HG02763 (cell line): ENCODE data around the gene USP35.

Experiments used
- ATAC-seq: cut with Tn5 transposase; IDR thresholded peaks from one replicate; pipeline ENCODE4 v1.9.1; 2021; ENCODE audit warnings: mild to moderate bottlenecking, moderate library complexity; ENCODE audit not compliant: unreplicated experiment

The USP35 gene

GRCh38 chr11:78188286-78189173, at the start of gene USP35, which contains the start of gene KCTD21:
TSS of gene USP35 (plus strand) at chr11:78188919. CDS start at chr11:78196246, 7,327 bp downstream.
TSS of gene KCTD21 (minus strand) at chr11:78188626. CDS start at chr11:78174554, 14,072 bp downstream.
- ATAC-seq: peak; percentile 95

- peak; percentile 93 for ATAC-seq
Measured at GRCh38 chr11:78139422-78140391, 49.0 kb upstream of the USP35 start, which contains the start of gene ALG8. TSS of gene ALG8 (minus strand) at chr11:78139626. CDS start at chr11:78139588, 38 bp downstream.

GRCh38 chr11:78140392-78141077, 48.2 kb upstream of the USP35 start:
- no peak for ATAC-seq

GRCh38 chr11:78145511-78146025, 43.2 kb upstream of the USP35 start:
- ATAC-seq: no peak

GRCh38 chr11:78147807-78148206, 40.9 kb upstream of the USP35 start:
- ATAC-seq: no peak

GRCh38 chr11:78149646-78150045, 39.1 kb upstream of the USP35 start:
- ATAC-seq: no peak

GRCh38 chr11:78150346-78150745, 38.4 kb upstream of the USP35 start:
- ATAC-seq: no peak

- ATAC-seq: no peak
Measured at GRCh38 chr11:78150754-78151153, 38.0 kb upstream of the USP35 start.

- no peak for ATAC-seq
Measured at GRCh38 chr11:78151804-78152203, 36.9 kb upstream of the USP35 start.

- no peak for ATAC-seq
Measured at GRCh38 chr11:78156127-78156844, 32.4 kb upstream of the USP35 start.

GRCh38 chr11:78158987-78159652, 29.6 kb upstream of the USP35 start:
- no peak for ATAC-seq

- ATAC-seq: no peak
Measured at GRCh38 chr11:78160557-78160956, 28.2 kb upstream of the USP35 start.

- no peak for ATAC-seq
Measured at GRCh38 chr11:78161346-78161745, 27.4 kb upstream of the USP35 start.

- no peak for ATAC-seq
Measured at GRCh38 chr11:78161962-78162371, 26.8 kb upstream of the USP35 start.

- ATAC-seq: no peak
Measured at GRCh38 chr11:78163828-78164227, 24.9 kb upstream of the USP35 start.

- ATAC-seq: no peak
Measured at GRCh38 chr11:78164471-78164870, 24.2 kb upstream of the USP35 start.

- ATAC-seq: no peak
Measured at GRCh38 chr11:78166855-78167469, 21.8 kb upstream of the USP35 start.

- no peak for ATAC-seq
Measured at GRCh38 chr11:78168539-78169477, 19.9 kb upstream of the USP35 start.
